K562 (cell line): Measurements from ENCODE around the gene CHSY3. TPM values are rescaled to one million over a fixed set of nuclear protein-coding genes. Genes with fewer than 3 reads are reported as not detected.

Source experiments
- ATAC-seq: fragments of 200-7000 bp; cut with Tn5 transposase; 3 replicates; pipeline ENCODE4 v1.9.1; 2020; ENCODE audit warnings: moderate library complexity
- BruUV-seq: library from RNA; stranded (reverse); fragments of 400-500 nt; replicated peaks from 2 replicates; lab custom pipeline; 2021; lab: Mats Ljungman, UMichigan
- CTCF ChIA-PET: fragments of 300-600 bp; formaldehyde crosslinking; extraction: SDS; loops from one replicate; lab custom pipeline; 2021; ENCODE audit warnings: low intra/inter-chr PET ratio; lab: Yijun Ruan, JAX
- POLR2A ChIA-PET: fragments of 300-600, 350-650 bp; sonication (Branson Sonifier 250); formaldehyde crosslinking; extraction: SDS; loops from one replicate; lab custom pipeline; 2021; ENCODE audit warnings: antibody characterized with exemption, inconsistent platforms; lab: Yijun Ruan, JAX
- DNase-seq, 4 experiments: peaks; one replicate each; pipeline versions ENCODE4 v3.0.0 to v3.0.0-alpha.2; 2011 to 2018; ENCODE audit warnings: low spot score in 3 of 4, mixed read lengths in 3 of 4; ENCODE audit errors: extremely low read depth in 1 of 4
- FAIRE-seq: peaks from 2 replicates; lab custom pipeline; 2011; peaks lifted over from hg19 to GRCh38; lab: Jason Lieb, UNC
- H2AFZ ChIP-seq: 2 replicates; pipeline ENCODE4 v1.6.0; 2011; ENCODE audit warnings: low read depth, low read length, control low read depth, inconsistent platforms
- H3K27ac ChIP-seq: fragments of 200-600 bp; 3 replicates; pipeline ENCODE4 v1.8.0; 2011; ENCODE audit warnings: low read depth, mild to moderate bottlenecking, control low read depth, inconsistent platforms, low read length, moderate library complexity, mixed read lengths; ENCODE audit errors: extremely low read depth
- H3K27me3 ChIP-seq, 2 experiments: fragments of 300-600 bp in 1 of 2; 2 replicates in 1 of 2; 3 replicates in 1 of 2; pipeline versions ENCODE4 v1.6.0 to v1.8.0; 2011; ENCODE audit warnings: inconsistent platforms in 2 of 2, low read length in 2 of 2, mild to moderate bottlenecking in 1 of 2, mixed read lengths in 1 of 2, moderate library complexity in 1 of 2; ENCODE audit not compliant: control insufficient read depth in 2 of 2, insufficient read depth in 2 of 2
- H3K36me3 ChIP-seq: fragments of 300-600 bp; 3 replicates; pipeline ENCODE4 v1.8.0; 2011; ENCODE audit warnings: mild to moderate bottlenecking, low read length, inconsistent platforms; ENCODE audit not compliant: control insufficient read depth, insufficient read depth
- H3K4me1 ChIP-seq, 2 experiments: fragments of 200-600 bp in 1 of 2; replicated peaks in 1 of 2; 2 replicates in 1 of 2; 3 replicates in 1 of 2; pipeline versions ENCODE4 v1.5.1 to v1.8.0; 2011; ENCODE audit warnings: inconsistent platforms in 2 of 2, low read length in 2 of 2, mild to moderate bottlenecking in 1 of 2, mixed read lengths in 1 of 2, moderate library complexity in 1 of 2; ENCODE audit not compliant: control insufficient read depth in 2 of 2, insufficient read depth in 2 of 2
- H3K4me2 ChIP-seq: 2 replicates; pipeline ENCODE4 v1.6.1; 2011; ENCODE audit warnings: low read length, control low read depth, inconsistent platforms, mixed read lengths; ENCODE audit not compliant: insufficient read depth
- H3K4me3 ChIP-seq: fragments of 200-600 bp; sonication (generic), shearing (Covaris generic); 2 replicates; pipeline ENCODE4 v1.5.1; 2016; ENCODE audit warnings: control low read depth, inconsistent platforms
- H3K79me2 ChIP-seq: fragments of 200-600 bp; 3 replicates; pipeline ENCODE4 v1.8.0; 2011; ENCODE audit warnings: low read length, inconsistent platforms; ENCODE audit not compliant: control insufficient read depth, insufficient read depth
- H3K9ac ChIP-seq, 2 experiments: 2 replicates each; pipeline versions ENCODE4 v1.6.0 to v1.6.1; 2011; ENCODE audit warnings: low read depth in 2 of 2, low read length in 2 of 2, control low read depth in 1 of 2, inconsistent platforms in 1 of 2, mild to moderate bottlenecking in 1 of 2, mixed read lengths in 1 of 2; ENCODE audit not compliant: insufficient read depth in 1 of 2
- H3K9me1 ChIP-seq: one replicate; pipeline ENCODE4 v1.6.0; 2011; ENCODE audit warnings: inconsistent platforms, mild to moderate bottlenecking, low read length, moderate library complexity; ENCODE audit not compliant: control insufficient read depth, insufficient read depth
- H3K9me3 ChIP-seq: replicated peaks from 2 replicates; pipeline ENCODE4 v1.5.1; 2011; ENCODE audit warnings: low read depth, low read length, inconsistent platforms; ENCODE audit not compliant: control insufficient read depth, insufficient read depth
- H4K20me1 ChIP-seq: replicated peaks from 2 replicates; pipeline ENCODE4 v1.6.1; 2011; ENCODE audit warnings: low read length, inconsistent platforms, mixed read lengths; ENCODE audit not compliant: control insufficient read depth, insufficient read depth
- CBX3 ChIP-seq, 2 experiments: IDR thresholded peaks; 1 replicate in 1 of 2; 2 replicates in 1 of 2; pipeline ENCODE4 v1.6.1; 2012; ENCODE audit warnings: inconsistent platforms in 2 of 2, low read length in 2 of 2, borderline replicate concordance in 1 of 2, control low read depth in 1 of 2
- LARP7 ChIP-seq: fragments of 450-650 bp; IDR thresholded peaks from 2 replicates; pipeline ENCODE4 v1.6.1; 2016
- MAFG ChIP-seq: fragments of 450-650 bp; conservative IDR thresholded peaks from 2 replicates; pipeline ENCODE4 v1.6.1; 2016; ENCODE audit warnings: missing genetic modification characterization, missing compliant biosample characterization
- MCM3 ChIP-seq: fragments of 450-650 bp; IDR thresholded peaks from 2 replicates; pipeline ENCODE4 v1.6.1; 2016
- MYNN ChIP-seq, 2 experiments: sonication (generic); formaldehyde crosslinking in 1 of 2; IDR thresholded peaks; 2 replicates each; pipeline versions ENCODE4 v1.5.0 to v1.6.1; 2016 to 2020; ENCODE audit warnings: antibody characterized with exemption in 1 of 2, missing genetic modification reagents in 1 of 2
- PHB2 ChIP-seq: fragments of 450-650 bp; IDR thresholded peaks from 2 replicates; pipeline ENCODE4 v1.6.1; 2017; ENCODE audit warnings: low read depth
- STAT5B ChIP-seq: fragments of 250-450 bp; sonication (Bioruptor Pico); IDR thresholded peaks from 2 replicates; pipeline ENCODE4 v1.8.0; 2021; ENCODE audit warnings: mild to moderate bottlenecking, inconsistent platforms
- TRIM24 ChIP-seq, 2 experiments: fragments of 450-650 bp; IDR thresholded peaks; 2 replicates each; pipeline ENCODE4 v1.6.1; 2016
- YY1 ChIP-seq, 3 experiments: IDR thresholded peaks; 2 replicates each; pipeline ENCODE4 v1.6.1; 2011; ENCODE audit warnings: low read length in 2 of 3, mild to moderate bottlenecking in 2 of 3, moderate library complexity in 2 of 3, borderline replicate concordance in 1 of 3, control low read depth in 1 of 3, low read depth in 1 of 3; ENCODE audit not compliant: insufficient read depth in 3 of 3, insufficient replicate concordance in 2 of 3, control insufficient read depth in 1 of 3, insufficient read length in 1 of 3; ENCODE audit errors: extremely low read depth in 1 of 3
- ZHX1 ChIP-seq: fragments of 150-350 bp; conservative IDR thresholded peaks from 2 replicates; pipeline ENCODE4 v1.6.1; 2014; ENCODE audit warnings: low read length
- ZNF197 ChIP-seq: fragments of 200-800 bp; sonication (Bioruptor generic); IDR thresholded peaks from 2 replicates; pipeline ENCODE4 v1.6.1; 2016; ENCODE audit warnings: low read depth, missing genetic modification characterization, missing compliant biosample characterization
- ZNF830 ChIP-seq: fragments of 250-450 bp; sonication (Bioruptor Pico); IDR thresholded peaks from 2 replicates; pipeline ENCODE4 v1.5.0; 2021; ENCODE audit warnings: mild to moderate bottlenecking
- WGBS: fragments of 100-300 bp; shearing (Covaris generic); methylation state at CpG from one replicate; pipeline ENCODE4 v1.1.6; 2016; ENCODE audit warnings: low coverage, mixed read lengths; ENCODE audit not compliant: insufficient coverage; ENCODE audit errors: missing lambda C conversion rate; 5-methylcytosine and 5-hydroxymethylcytosine counted together
- in situ Hi-C: fragments of 300-500 bp; cut with MboI; formaldehyde crosslinking; loops from 4 replicates; pipeline ENCODE4 v1.15.0; 2018; ENCODE audit warnings: inconsistent platforms, mixed read lengths
- intact Hi-C: fragments of 100-400 bp; cut with micrococcal nuclease; formaldehyde crosslinking; loops from 2 replicates; pipeline ENCODE4 v1.14.2; 2022
- polyA plus RNA-seq, 8 experiments: library from polyadenylated mRNA; depleted of rRNA in 4 of 8; stranded (reverse) in 5 of 8; unstranded in 3 of 8; fragments of >200 nt; fragmentation: Nextera tagmentation in 2 of 8; fragmentation: Illumina TruSeq in 1 of 8; extraction: Ambion mirVana in 2 of 8; extraction: Trizol in 1 of 8; gene quantifications; 2 replicates each; pipeline versions ENCODE4 v1.2.1 to v1.2.3, GENCODE V29; 2011 to 2014; ENCODE audit warnings: inconsistent platforms in 1 of 8, missing spikeins in 1 of 8
- total RNA-seq, 7 experiments: library from RNA; depleted of rRNA in 6 of 7; stranded (reverse); fragments of >200 nt in 6 of 7; fragmentation: Illumina TruSeq in 2 of 7; extraction: Trizol in 2 of 7; gene quantifications; 2 replicates each; pipeline versions ENCODE4 v1.2.1 to v1.2.3, GENCODE V29; 2011 to 2021; ENCODE audit warnings: low replicate concordance in 1 of 7
- TF ChIP-seq, protein P1 (sequence below): sonication (generic); formaldehyde crosslinking; IDR thresholded peaks from 2 replicates; pipeline ENCODE4 v1.8.0; 2022; ENCODE audit warnings: missing genetic modification reagents, mild to moderate bottlenecking, borderline replicate concordance
- TF ChIP-seq, protein P2 (sequence below): fragments of 200-800 bp; sonication (Bioruptor generic); IDR thresholded peaks from 2 replicates; pipeline ENCODE4 v1.6.1; 2017; ENCODE audit warnings: missing genetic modification characterization, missing compliant biosample characterization
- TF ChIP-seq, protein P3 (sequence below): sonication (generic); formaldehyde crosslinking; IDR thresholded peaks from 2 replicates; pipeline ENCODE4 v1.9.0; 2022; ENCODE audit warnings: mild to moderate bottlenecking, missing genetic modification reagents
- TF ChIP-seq, protein P4 (sequence below): sonication (generic); formaldehyde crosslinking; IDR thresholded peaks from 2 replicates; pipeline ENCODE4 v1.8.0; 2022; ENCODE audit warnings: mild to moderate bottlenecking, missing genetic modification reagents

Gene CHSY3
- total and polyA plus RNA-seq, 9 of the 15 experiments (the other 6 are each of a cell fraction or from before 2014, with no cell fraction given), result 0.04 TPM; not detected in 8

- Histone ChIP-seq H3K9ac (no peak overlapping the region), H3K27me3 (no peaks in the 10 kb centered on the region), H3K4me2 (no peak overlapping the region), H3K79me2 (no peaks in the 10 kb centered on the region), H4K20me1 (no peaks in the 10 kb centered on the region), H3K4me3 (no peak overlapping the region), H3K9me3 (no peaks in the 10 kb centered on the region; the same call in 1 of the 2 replicates), H3K36me3 (no peaks in the 10 kb centered on the region), H2AFZ (no peak overlapping the region), H3K27ac (no peak overlapping the region), H3K9me1 (no peaks in the 10 kb centered on the region), H3K4me1 (no peaks in the 10 kb centered on the region)
- CTCF ChIA-PET, result no interaction called here
- in situ Hi-C loops (no loop called here), intact Hi-C loops (no loop called here)
- FAIRE-seq (no peak), ATAC-seq (no peak), DNase-seq (no peak)
- 0% methylated on average over 2 of the region's 2 CpGs for WGBS
- POLR2A ChIA-PET, result no interaction called here
- no TSS peak for BruUV-seq
- TF ChIP-seq ZNF197 (CRISPR knock-in tag) (no peak), MAFG (tag) (no peak), LARP7 (no peak), PHB2 (no peak), ZNF830 (no peak), YY1 (IDR thresholded peaks at IDR 0.05; ENCODE audit: borderline replicate concordance in 1 of 3, control insufficient read depth in 1 of 3, extremely low read depth in 1 of 3, insufficient read depth in 3 of 3, insufficient read length in 1 of 3, insufficient replicate concordance in 2 of 3, low read depth in 1 of 3, low read length in 2 of 3) (no peak), ZHX1 (no peak), MYNN (IDR thresholded peaks at IDR 0.05) (no peak), MYNN (CRISPR knock-in tag; IDR thresholded peaks at IDR 0.05) (no peak), STAT5B (CRISPR knock-in tag) (no peak), MCM3 (no peak), TRIM24 (IDR thresholded peaks at IDR 0.05) (no peak), CBX3 (IDR thresholded peaks at IDR 0.05; ENCODE audit: borderline replicate concordance in 1 of 2, low read length in 2 of 2) (no peak)
- TF ChIP-seq, protein P1, sequence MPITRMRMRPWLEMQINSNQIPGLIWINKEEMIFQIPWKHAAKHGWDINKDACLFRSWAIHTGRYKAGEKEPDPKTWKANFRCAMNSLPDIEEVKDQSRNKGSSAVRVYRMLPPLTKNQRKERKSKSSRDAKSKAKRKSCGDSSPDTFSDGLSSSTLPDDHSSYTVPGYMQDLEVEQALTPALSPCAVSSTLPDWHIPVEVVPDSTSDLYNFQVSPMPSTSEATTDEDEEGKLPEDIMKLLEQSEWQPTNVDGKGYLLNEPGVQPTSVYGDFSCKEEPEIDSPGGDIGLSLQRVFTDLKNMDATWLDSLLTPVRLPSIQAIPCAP (CRISPR knock-in tag), result no peak
- TF ChIP-seq, protein P2, sequence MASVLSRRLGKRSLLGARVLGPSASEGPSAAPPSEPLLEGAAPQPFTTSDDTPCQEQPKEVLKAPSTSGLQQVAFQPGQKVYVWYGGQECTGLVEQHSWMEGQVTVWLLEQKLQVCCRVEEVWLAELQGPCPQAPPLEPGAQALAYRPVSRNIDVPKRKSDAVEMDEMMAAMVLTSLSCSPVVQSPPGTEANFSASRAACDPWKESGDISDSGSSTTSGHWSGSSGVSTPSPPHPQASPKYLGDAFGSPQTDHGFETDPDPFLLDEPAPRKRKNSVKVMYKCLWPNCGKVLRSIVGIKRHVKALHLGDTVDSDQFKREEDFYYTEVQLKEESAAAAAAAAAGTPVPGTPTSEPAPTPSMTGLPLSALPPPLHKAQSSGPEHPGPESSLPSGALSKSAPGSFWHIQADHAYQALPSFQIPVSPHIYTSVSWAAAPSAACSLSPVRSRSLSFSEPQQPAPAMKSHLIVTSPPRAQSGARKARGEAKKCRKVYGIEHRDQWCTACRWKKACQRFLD (CRISPR knock-in tag), result no peak
- TF ChIP-seq, protein P3, sequence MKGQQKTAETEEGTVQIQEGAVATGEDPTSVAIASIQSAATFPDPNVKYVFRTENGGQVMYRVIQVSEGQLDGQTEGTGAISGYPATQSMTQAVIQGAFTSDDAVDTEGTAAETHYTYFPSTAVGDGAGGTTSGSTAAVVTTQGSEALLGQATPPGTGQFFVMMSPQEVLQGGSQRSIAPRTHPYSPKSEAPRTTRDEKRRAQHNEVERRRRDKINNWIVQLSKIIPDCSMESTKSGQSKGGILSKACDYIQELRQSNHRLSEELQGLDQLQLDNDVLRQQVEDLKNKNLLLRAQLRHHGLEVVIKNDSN, result no peak
- TF ChIP-seq, protein P4, sequence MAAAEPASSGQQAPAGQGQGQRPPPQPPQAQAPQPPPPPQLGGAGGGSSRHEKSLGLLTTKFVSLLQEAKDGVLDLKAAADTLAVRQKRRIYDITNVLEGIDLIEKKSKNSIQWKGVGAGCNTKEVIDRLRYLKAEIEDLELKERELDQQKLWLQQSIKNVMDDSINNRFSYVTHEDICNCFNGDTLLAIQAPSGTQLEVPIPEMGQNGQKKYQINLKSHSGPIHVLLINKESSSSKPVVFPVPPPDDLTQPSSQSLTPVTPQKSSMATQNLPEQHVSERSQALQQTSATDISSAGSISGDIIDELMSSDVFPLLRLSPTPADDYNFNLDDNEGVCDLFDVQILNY, result no peak
Observed at GRCh38 chr5:130065617-130066016, 161.4 kb downstream of the CHSY3 start.
